WERI-Rb-1 (cell line): ENCODE data around the gene HCFC1.

Source experiments
- DNase-seq: peaks from one replicate; pipeline ENCODE4 v3.0.0-alpha.2; 2020
- H3K27ac ChIP-seq: fragments of 250-450 bp; sonication (Bioruptor Pico); 2 replicates; pipeline ENCODE4 v1.5.1; 2020; ENCODE audit warnings: mild to moderate bottlenecking, moderate library complexity
- H3K27me3 ChIP-seq: fragments of 250-450 bp; sonication (Bioruptor Pico); 2 replicates; pipeline ENCODE4 v1.5.1; 2021; ENCODE audit warnings: mild to moderate bottlenecking, low read depth, moderate library complexity; ENCODE audit not compliant: insufficient read depth, severe bottlenecking
- H3K36me3 ChIP-seq: fragments of 250-450 bp; sonication (Bioruptor Pico); 2 replicates; pipeline ENCODE4 v1.5.1; 2020; ENCODE audit warnings: mild to moderate bottlenecking, moderate library complexity
- H3K4me3 ChIP-seq: 2 replicates; pipeline ENCODE4 v1.5.1; 2011; ENCODE audit warnings: low read depth, mild to moderate bottlenecking, control low read depth, low read length
- H3K9me3 ChIP-seq: fragments of 250-450 bp; sonication (Bioruptor Pico); 2 replicates; pipeline ENCODE4 v1.5.1; 2021; ENCODE audit warnings: mild to moderate bottlenecking, moderate library complexity; ENCODE audit not compliant: severe bottlenecking
- CTCF ChIP-seq: IDR thresholded peaks from 2 replicates; pipeline ENCODE4 v1.5.1; 2011; ENCODE audit warnings: low read depth, mild to moderate bottlenecking, control low read depth, inconsistent platforms, low read length

HCFC1 gene

GRCh38 chrX:153945956-153946943 lies 25.4 kb downstream of the HCFC1 start:
- no peaks in the 10 kb centered on the region for H3K9me3 ChIP-seq
- no peak overlapping the region; the same call in 1 of the 2 replicates for H3K27ac ChIP-seq
- peaks cover 36% of the 10 kb centered on the region for H3K27me3 ChIP-seq
- no peak overlapping the region for H3K4me3 ChIP-seq
- TF ChIP-seq CTCF: no peak
- peaks cover 45% of the 10 kb centered on the region for H3K36me3 ChIP-seq
- no peak for DNase-seq

- Histone ChIP-seq H3K27me3 (peaks cover 32% of the 10 kb centered on the region), H3K4me3 (no peak overlapping the region), H3K36me3 (peaks cover 30% of the 10 kb centered on the region), H3K9me3 (no peaks in the 10 kb centered on the region), H3K27ac (no peak overlapping the region)
- DNase-seq: no peak
- no peak for TF ChIP-seq CTCF
Measured at GRCh38 chrX:153944800-153945150, 26.8 kb downstream of the HCFC1 start.

GRCh38 chrX:153944140-153944799 lies 27.3 kb downstream of the HCFC1 start, which contains the start of gene RENBP:
Gene RENBP (minus strand): TSS chrX:153944643. CDS start chrX:153944610, 33 bp downstream.
- no peak for TF ChIP-seq CTCF
- DNase-seq: peak; percentile 60
- Histone ChIP-seq H3K9me3 (no peaks in the 10 kb centered on the region), H3K27me3 (peaks cover 35% of the 10 kb centered on the region), H3K36me3 (peaks cover 25% of the 10 kb centered on the region), H3K4me3 (no peak within 1 kb of the TSS), H3K27ac (no peak within 1 kb of the TSS)

- peaks cover 23% of the 10 kb centered on the region for H3K27me3 ChIP-seq
- H3K36me3 ChIP-seq: peaks cover 7% of the 10 kb centered on the region
- H3K27ac ChIP-seq: peak overlapping the region; percentile 40; the same call in 1 of the 2 replicates
- no peak for TF ChIP-seq CTCF
- no peak overlapping the region for H3K4me3 ChIP-seq
- no peak for DNase-seq
- no peaks in the 10 kb centered on the region for H3K9me3 ChIP-seq
Measured at GRCh38 chrX:153941336-153942252, 30.0 kb downstream of the HCFC1 start.

- Histone ChIP-seq H3K27ac (0 out of 2 replicates have a peak overlapping the region, but pooled peaks have one; percentile 6), H3K9me3 (peaks cover 3% of the 10 kb centered on the region), H3K36me3 (no peaks in the 10 kb centered on the region; the same call in 1 of the 2 replicates), H3K4me3 (no peak overlapping the region), H3K27me3 (peaks cover 20% of the 10 kb centered on the region)
- DNase-seq: peak; percentile 13
- no peak for TF ChIP-seq CTCF
Measured at GRCh38 chrX:153939573-153939972, 32.0 kb downstream of the HCFC1 start.
